Subcutaneous abdominal adipose tissue (tissue), 5 donors: ENCODE results near the gene GRIN3A.

Source experiments
- H3K27ac ChIP-seq: one replicate; pipeline ENCODE4 v1.7.0; 2013; ENCODE audit warnings: low read depth, mild to moderate bottlenecking, inconsistent platforms, low read length, moderate library complexity
- H3K27me3 ChIP-seq, 5 donors: one replicate each; pipeline ENCODE4 v1.7.0; 2013; ENCODE audit warnings: low read length in 5 of 5, inconsistent platforms in 1 of 5; ENCODE audit not compliant: control insufficient read depth in 5 of 5, insufficient read depth in 4 of 5
- H3K36me3 ChIP-seq, 5 donors: one replicate each; pipeline ENCODE4 v1.7.0; 2013; ENCODE audit warnings: low read length in 5 of 5; ENCODE audit not compliant: control insufficient read depth in 5 of 5, insufficient read depth in 5 of 5
- H3K4me1 ChIP-seq, 5 donors: one replicate each; pipeline ENCODE4 v1.7.0; 2013; ENCODE audit warnings: low read length in 5 of 5, mild to moderate bottlenecking in 3 of 5, moderate library complexity in 1 of 5; ENCODE audit not compliant: control insufficient read depth in 5 of 5, insufficient read depth in 5 of 5
- H3K4me3 ChIP-seq, 5 donors: one replicate each; pipeline ENCODE4 v1.7.0; 2013; ENCODE audit warnings: low read length in 5 of 5, low read depth in 1 of 5
- H3K9ac ChIP-seq, 5 donors: one replicate each; pipeline ENCODE4 v1.7.0; 2013; ENCODE audit warnings: low read length in 5 of 5, mild to moderate bottlenecking in 4 of 5, moderate library complexity in 3 of 5
- H3K9me3 ChIP-seq, 5 donors: one replicate each; pipeline ENCODE4 v1.7.0; 2013; ENCODE audit warnings: low read length in 5 of 5; ENCODE audit not compliant: control insufficient read depth in 5 of 5
- donor health status: healthy.
- donor health status: healthy.
- donor health status: healthy.
- donor health status: healthy.
- donor health status: healthy.

The GRIN3A gene

DNA sequence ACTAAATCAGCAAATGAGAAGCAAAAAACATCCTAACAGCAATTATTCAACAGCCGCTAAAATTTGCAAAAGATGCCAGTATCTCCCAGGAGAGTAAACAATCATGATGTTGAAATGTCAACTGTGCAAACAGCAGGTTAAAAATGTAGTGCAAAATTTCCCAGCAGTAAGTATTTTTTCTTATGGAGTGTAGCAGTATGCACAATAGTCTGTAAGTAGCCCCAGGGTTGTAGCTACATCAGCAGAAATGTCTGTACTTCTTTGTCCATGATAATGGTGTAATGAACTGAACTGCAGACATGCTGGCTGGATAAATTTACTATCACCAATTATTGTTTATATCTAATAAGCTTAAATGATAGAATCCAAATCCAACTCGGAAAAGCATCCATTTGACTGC is 31.4 kb downstream of the GRIN3A start:
- H3K27ac ChIP-seq: no peak overlapping the region
- no peak overlapping the region for H3K4me3 ChIP-seq
- no peak overlapping the region for H3K9ac ChIP-seq
- no peaks in the 10 kb centered on the region for H3K36me3 ChIP-seq
- no peaks in the 10 kb centered on the region for H3K9me3 ChIP-seq
- no peaks in the 10 kb centered on the region for H3K27me3 ChIP-seq
- peaks cover 0 to 35% (median 20%) of the 10 kb centered on the region in 5 donors for H3K4me1 ChIP-seq

DNA sequence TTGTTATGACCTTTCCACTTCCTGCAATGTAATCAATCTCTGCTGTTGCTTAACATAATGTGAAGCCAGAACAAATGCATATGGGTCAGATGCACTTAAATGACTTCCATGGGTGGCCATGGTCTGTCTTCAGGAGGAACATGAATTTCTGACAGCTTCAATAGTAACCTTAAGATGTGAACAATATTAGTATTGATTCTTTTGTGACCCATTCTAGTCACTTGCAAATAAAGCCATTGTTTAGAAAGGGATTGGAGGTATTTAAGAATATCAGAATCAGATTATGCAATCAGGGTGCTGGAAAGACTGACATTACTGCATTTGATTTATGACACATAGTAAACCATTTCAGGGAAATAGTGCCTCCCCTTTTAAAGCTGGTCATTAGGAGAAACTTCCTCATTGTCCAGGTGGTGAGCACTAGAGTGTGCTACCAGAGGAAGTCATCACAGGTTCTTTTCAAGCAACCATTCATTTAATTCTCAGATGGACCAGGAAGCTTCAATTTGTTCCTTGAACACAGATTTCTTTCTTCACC is 32.1 kb downstream of the GRIN3A start:
- H3K36me3 ChIP-seq: no peaks in the 10 kb centered on the region
- no peak overlapping the region for H3K9ac ChIP-seq
- H3K4me1 ChIP-seq: peaks cover 0 to 35% (median 20%) of the 10 kb centered on the region in 5 donors
- no peak overlapping the region for H3K4me3 ChIP-seq
- no peaks in the 10 kb centered on the region for H3K27me3 ChIP-seq
- H3K27ac ChIP-seq: no peak overlapping the region
- no peaks in the 10 kb centered on the region for H3K9me3 ChIP-seq

DNA sequence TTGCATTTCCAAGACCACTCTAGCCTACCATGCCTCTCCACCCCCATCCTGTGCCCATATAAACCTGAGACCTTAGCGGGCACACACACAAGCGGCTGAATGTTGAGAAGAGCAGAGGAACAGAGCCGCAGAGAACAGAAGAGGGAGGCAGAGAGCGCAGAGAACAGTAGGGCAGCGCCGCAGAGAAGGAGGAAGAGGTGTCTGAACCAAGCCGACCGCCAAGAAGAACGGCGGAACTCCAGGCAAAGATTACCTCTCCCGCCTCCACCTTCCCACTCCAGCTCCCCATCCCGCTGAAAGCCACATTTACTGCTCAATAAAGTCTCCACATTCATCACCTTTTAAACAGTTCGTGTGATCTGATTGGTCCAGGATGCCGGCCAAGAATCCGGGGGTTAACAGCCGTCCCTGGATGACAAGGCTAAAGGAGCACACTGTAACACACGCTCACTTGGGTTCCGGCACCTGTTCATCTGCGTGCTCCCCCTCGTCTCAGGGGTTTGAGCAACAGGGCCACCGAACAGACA is 33.2 kb downstream of the GRIN3A start:
- no peaks in the 10 kb centered on the region for H3K27me3 ChIP-seq
- H3K36me3 ChIP-seq: no peaks in the 10 kb centered on the region
- H3K9me3 ChIP-seq: no peaks in the 10 kb centered on the region
- H3K4me1 ChIP-seq: peaks cover 0 to 35% (median 20%) of the 10 kb centered on the region in 5 donors
- peak overlapping the region in 1 of 5 donors; percentile 21 for H3K9ac ChIP-seq
- H3K4me3 ChIP-seq: peak overlapping the region; percentile 41 to 68 (median 44)
- no peak overlapping the region for H3K27ac ChIP-seq

DNA sequence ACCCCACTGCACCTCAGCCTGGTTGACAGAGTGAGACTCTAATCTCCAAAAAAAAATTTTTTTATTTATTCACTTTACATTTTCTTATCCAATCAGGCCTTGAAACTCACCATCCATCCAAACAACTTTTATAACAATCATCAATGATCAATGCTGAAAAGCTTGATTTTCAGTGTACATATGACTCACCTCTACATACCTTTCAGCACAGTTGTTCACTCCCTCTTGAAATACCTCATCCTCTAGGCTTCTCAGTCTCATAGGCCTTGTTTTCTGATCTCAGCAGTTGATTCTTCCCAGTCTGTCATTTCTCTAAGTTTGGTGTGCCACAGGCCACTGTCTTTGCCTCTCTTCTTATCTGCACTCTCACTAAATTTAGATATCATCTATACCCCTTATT is 36.2 kb downstream of the GRIN3A start:
- no peaks in the 10 kb centered on the region for H3K27me3 ChIP-seq
- H3K4me1 ChIP-seq: peaks cover 0 to 22% (median 12%) of the 10 kb centered on the region in 5 donors
- no peaks in the 10 kb centered on the region for H3K36me3 ChIP-seq
- no peak overlapping the region for H3K4me3 ChIP-seq
- H3K9ac ChIP-seq: no peak overlapping the region
- no peak overlapping the region for H3K27ac ChIP-seq
- peaks cover 0 to 9% (median 5%) of the 10 kb centered on the region in 5 donors for H3K9me3 ChIP-seq

DNA sequence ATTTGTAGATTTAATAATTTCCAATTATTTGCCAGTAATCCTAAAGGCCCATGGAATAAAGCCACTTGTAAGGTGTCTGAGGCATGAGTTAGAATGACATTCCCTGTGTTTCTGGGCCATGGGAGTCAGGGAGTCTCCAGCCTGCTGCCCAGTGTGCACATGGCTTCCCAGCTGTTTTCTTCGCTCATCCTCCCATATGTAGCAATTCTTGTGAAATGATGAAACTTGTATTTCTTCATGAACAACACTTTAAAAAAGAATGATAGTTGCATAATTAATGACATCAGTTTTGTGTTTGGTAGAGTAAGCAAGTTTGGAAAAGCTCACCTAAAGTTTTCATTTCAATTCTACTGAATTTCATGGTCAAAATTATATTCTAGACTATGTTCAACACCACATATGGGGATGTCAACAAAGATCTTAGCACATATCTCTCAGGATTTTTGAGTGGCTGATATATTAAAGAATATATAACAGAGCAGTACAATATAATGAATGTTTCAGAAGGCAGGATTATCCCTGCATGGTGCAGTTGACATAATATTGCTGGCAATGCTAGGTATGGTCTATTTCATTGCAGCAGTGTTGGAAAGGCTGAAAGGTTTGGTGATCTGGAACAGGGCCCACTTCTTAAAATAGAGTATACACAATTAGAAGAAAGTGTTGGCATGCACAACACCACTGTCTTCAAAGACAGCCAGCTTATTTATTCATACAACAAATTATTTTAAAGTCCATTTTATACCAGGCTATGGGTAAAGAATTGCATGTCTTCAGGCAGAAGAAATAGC is 44.7 kb downstream of the GRIN3A start:
- Histone ChIP-seq H3K36me3 (no peaks in the 10 kb centered on the region), H3K4me3 (no peak overlapping the region), H3K9ac (no peak overlapping the region), H3K4me1 (peaks cover 0 to 15% (median 2%) of the 10 kb centered on the region in 5 donors), H3K27ac (peak overlapping the region; percentile 24), H3K9me3 (no peaks in the 10 kb centered on the region), H3K27me3 (no peaks in the 10 kb centered on the region)

DNA sequence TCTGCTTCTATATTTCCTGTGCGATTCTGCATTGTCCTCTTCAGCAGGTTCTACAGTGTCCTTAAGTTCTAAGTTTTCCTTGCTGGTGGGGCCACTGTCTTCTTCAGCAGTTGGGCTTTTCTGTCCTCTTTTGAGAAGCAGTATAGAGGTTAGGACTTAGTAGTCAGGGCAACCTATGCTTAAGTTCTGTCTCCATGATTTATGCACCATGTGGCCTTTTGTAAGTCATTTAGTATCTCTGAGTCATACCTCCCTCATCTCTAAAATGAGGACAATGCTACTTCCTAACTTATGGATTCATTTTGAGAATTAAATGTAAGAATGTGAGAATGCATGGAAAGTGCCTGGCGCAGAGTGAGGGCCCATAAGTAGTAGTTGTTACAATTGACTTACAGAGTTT is 46.8 kb downstream of the GRIN3A start:
- Histone ChIP-seq H3K4me1 (peaks cover 0 to 15% (median 2%) of the 10 kb centered on the region in 5 donors), H3K27me3 (no peaks in the 10 kb centered on the region), H3K36me3 (no peaks in the 10 kb centered on the region), H3K27ac (no peak overlapping the region), H3K4me3 (no peak overlapping the region), H3K9me3 (no peaks in the 10 kb centered on the region), H3K9ac (no peak overlapping the region)

DNA sequence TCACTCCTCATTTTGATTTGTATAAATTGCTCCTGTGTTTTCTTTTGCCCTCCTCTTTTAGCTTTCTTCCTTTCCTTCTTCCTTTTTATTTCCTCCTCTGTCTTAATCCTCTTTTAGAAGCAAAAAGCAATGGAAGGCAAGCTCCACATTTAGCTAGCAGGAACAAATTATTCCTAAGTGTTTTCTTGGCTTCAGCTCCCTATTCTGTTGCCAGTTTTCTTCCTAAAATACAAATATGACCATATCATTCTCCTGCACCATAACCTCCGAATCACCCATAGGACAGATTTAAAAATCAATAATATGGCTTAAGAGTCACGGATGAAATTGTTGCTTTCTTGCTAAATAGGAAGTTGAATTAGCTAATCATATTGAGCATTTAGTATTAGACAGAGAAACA is 49.4 kb downstream of the GRIN3A start:
- Histone ChIP-seq H3K9ac (no peak overlapping the region), H3K4me1 (peaks cover 0 to 11% (median 2%) of the 10 kb centered on the region in 5 donors)

DNA sequence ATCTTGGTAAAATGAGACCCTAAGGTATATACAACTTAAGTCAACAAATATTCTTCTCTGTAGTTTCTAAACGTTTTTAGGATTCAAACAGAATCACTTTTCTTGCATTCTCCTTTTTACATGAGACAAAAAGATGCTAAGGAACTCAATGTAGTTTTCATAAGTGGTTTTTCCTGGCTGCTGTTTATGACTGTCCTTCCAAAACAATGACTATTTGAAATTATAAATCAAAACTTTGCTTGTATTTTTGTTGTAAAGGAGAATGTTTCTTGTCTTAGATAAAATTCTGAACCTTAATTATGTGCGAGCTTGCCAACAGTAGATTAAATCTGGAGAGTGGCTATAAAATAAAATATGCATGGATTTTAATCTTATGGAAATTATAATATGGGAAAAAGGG is 53.8 kb downstream of the GRIN3A start:
- H3K27ac ChIP-seq: no peak overlapping the region
- H3K27me3 ChIP-seq: no peaks in the 10 kb centered on the region
- H3K4me1 ChIP-seq: peaks cover 0 to 3% (median 0%) of the 10 kb centered on the region in 5 donors
- H3K4me3 ChIP-seq: no peak overlapping the region
- H3K9me3 ChIP-seq: no peaks in the 10 kb centered on the region
- H3K9ac ChIP-seq: no peak overlapping the region
- no peaks in the 10 kb centered on the region for H3K36me3 ChIP-seq

More for the DNA sequence above, 49.4 kb downstream of the GRIN3A start:
- Histone ChIP-seq H3K27ac (no peak overlapping the region), H3K36me3 (no peaks in the 10 kb centered on the region), H3K27me3 (no peaks in the 10 kb centered on the region), H3K4me3 (no peak overlapping the region), H3K9me3 (no peaks in the 10 kb centered on the region)

DNA sequence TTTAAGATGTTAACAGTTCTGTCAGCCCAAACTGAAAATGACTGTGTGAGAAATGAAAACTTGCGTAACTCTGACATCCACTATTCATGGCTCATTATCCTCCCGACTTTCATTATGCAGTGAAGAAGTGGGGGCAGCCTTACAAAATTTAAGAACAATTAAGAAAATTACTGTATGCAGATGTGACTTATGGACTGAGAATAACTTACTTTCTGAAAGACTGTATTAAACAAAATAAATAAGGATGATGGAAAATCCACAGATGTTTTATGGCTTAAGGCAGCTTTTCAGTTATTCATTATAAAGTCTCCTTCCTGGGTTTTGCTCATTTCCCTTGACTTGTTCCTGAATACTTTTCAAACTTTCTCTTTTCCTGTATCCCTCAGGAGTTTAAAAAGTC is 55.2 kb downstream of the GRIN3A start:
- Histone ChIP-seq H3K27me3 (no peaks in the 10 kb centered on the region), H3K4me1 (no peaks in the 10 kb centered on the region), H3K9me3 (no peaks in the 10 kb centered on the region), H3K4me3 (no peak overlapping the region), H3K9ac (no peak overlapping the region), H3K36me3 (no peaks in the 10 kb centered on the region), H3K27ac (no peak overlapping the region)

DNA sequence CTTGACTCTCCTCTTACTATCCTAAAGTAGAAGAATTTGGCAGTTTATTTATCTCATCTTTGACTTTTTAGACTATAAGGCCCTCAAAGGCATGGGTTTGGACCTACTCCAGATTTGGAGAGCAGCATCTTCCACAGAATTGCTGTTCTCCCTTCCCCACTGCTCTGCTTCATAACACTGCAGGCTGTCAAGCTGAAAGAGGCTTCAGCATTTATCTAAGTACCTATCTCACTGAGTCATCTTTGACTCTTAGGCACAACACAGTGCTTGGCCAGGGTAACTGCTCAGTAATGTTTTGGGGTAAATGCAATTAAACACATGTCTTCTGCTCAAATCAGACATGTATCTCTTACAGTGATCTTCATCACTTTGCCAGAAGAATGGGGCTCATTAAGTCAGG is 60.6 kb downstream of the GRIN3A start:
- no peaks in the 10 kb centered on the region for H3K36me3 ChIP-seq
- H3K9me3 ChIP-seq: no peaks in the 10 kb centered on the region
- H3K27ac ChIP-seq: no peak overlapping the region
- no peak overlapping the region for H3K9ac ChIP-seq
- H3K4me3 ChIP-seq: no peak overlapping the region
- peaks cover 1 to 18% (median 13%) of the 10 kb centered on the region in 5 donors for H3K4me1 ChIP-seq
- H3K27me3 ChIP-seq: no peaks in the 10 kb centered on the region
